ENCODE data around the gene CTTNBP2NL.

The CTTNBP2NL gene

GRCh38 chr1:112373806-112374205 lies 22.2 kb upstream of the CTTNBP2NL start:
- no peak for TF ChIP-seq CTCF (IDR thresholded peaks at IDR 0.05)
- no peak overlapping the region for H3K4me3 ChIP-seq
- H3K27ac ChIP-seq = no peak overlapping the region
- DNase-seq (ENCODE audit: low spot score) = no peak

GRCh38 chr1:112375701-112376100 lies 20.3 kb upstream of the CTTNBP2NL start:
- DNase-seq (ENCODE audit: low spot score) = no peak
- H3K27ac ChIP-seq = no peak overlapping the region
- TF ChIP-seq CTCF (IDR thresholded peaks at IDR 0.05) = no peak
- no peak overlapping the region for H3K4me3 ChIP-seq

- TF ChIP-seq CTCF (IDR thresholded peaks at IDR 0.05) = no peak
Measured at GRCh38 chr1:112380356-112380755, 15.7 kb upstream of the CTTNBP2NL start.

GRCh38 chr1:112381324-112382076 lies 14.5 kb upstream of the CTTNBP2NL start:
- no peak for TF ChIP-seq CTCF (IDR thresholded peaks at IDR 0.05)
- Histone ChIP-seq H3K27ac (no peak overlapping the region), H3K4me3 (no peak overlapping the region)
- DNase-seq (ENCODE audit: low spot score) = no peak

More at GRCh38 chr1:112380356-112380755, 15.7 kb upstream of the CTTNBP2NL start:
- Histone ChIP-seq H3K4me3 (no peak overlapping the region), H3K27ac (no peak overlapping the region)
- DNase-seq (ENCODE audit: low spot score) = no peak

- no peak overlapping the region for H3K27ac ChIP-seq
- DNase-seq (ENCODE audit: low spot score) = no peak
- TF ChIP-seq CTCF (IDR thresholded peaks at IDR 0.05) = no peak
- H3K4me3 ChIP-seq = no peak overlapping the region
Measured at GRCh38 chr1:112383759-112384370, 12.1 kb upstream of the CTTNBP2NL start.

- no peak for DNase-seq (ENCODE audit: low spot score)
- Histone ChIP-seq H3K4me3 (no peak overlapping the region), H3K27ac (no peak overlapping the region)
- TF ChIP-seq CTCF (IDR thresholded peaks at IDR 0.05) = no peak
Measured at GRCh38 chr1:112386024-112386723, 9.8 kb upstream of the CTTNBP2NL start.
